Transverse colon (tissue), 4 donors: ENCODE results near the gene DDX52.

ENCODE experiments used
- CTCF ChIP-seq, 5 experiments: fragments of 200-600 bp in 3 of 5; fragments of 450-650 bp in 2 of 5; sonication (generic) in 3 of 5; IDR thresholded peaks; 1 replicate in 2 of 5; 2 replicates in 3 of 5; pipeline ENCODE4 v1.5.1; 2016 to 2017; ENCODE audit warnings: antibody characterized with exemption in 5 of 5, inconsistent platforms in 3 of 5, mild to moderate bottlenecking in 2 of 5, moderate library complexity in 1 of 5
- POLR2A ChIP-seq: fragments of 450-650 bp; IDR thresholded peaks from one replicate; pipeline ENCODE4 v1.6.1; 2016; ENCODE audit warnings: antibody characterized with exemption, mild to moderate bottlenecking, moderate library complexity
- POLR2AphosphoS5 ChIP-seq, 3 donors: sonication (generic); formaldehyde crosslinking; IDR thresholded peaks; one replicate each; pipeline ENCODE4 v1.6.1; 2016; ENCODE audit warnings: antibody characterized with exemption in 3 of 3

DNA sequence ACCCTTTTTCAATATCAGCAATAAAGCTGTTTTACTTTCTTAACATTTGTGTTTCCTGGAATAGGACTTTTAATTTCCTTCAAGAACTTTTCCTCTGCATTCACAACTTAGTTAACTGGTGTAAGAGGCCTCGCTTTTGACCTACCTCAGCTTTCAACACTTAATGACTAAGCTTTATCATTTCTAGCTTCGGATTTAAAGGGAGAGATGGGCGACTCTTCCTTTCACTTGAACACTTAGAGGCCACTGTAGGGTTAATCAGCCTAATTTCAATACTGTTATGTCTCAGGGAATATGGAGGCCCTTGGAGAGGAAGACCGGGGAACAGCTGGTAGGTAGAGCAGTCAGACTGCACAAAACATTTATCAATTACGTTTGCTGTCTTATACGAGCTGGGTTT is 38.7 kb downstream of the DDX52 start:
- TF ChIP-seq CTCF (IDR thresholded peaks at IDR 0.05) (no peak), POLR2A (no peak), POLR2AphosphoS5 (IDR thresholded peaks at IDR 0.05) (no peak)
